GM18873 (cell line): ENCODE data around the gene STIM1.
"Not testable (repeated sequence)": the region's sequence is repeated elsewhere in the genome, so short reads cannot be mapped to it uniquely, and the experiment has no call there.

Experiments
- ATAC-seq: cut with Tn5 transposase; IDR thresholded peaks from one replicate; pipeline ENCODE4 v1.9.1; 2021; ENCODE audit warnings: mild to moderate bottlenecking, moderate library complexity, moderate number of reproducible peaks; ENCODE audit not compliant: unreplicated experiment, low FRiP score

The STIM1 gene

GRCh38 chr11:3854977-3855807, at the start of gene STIM1:
Gene STIM1, plus strand, starts transcription at chr11:3855664. Its CDS starts 607 bp downstream, at chr11:3856271.
- peak; percentile 58 for ATAC-seq

GRCh38 chr11:3807909-3808860, 47.3 kb upstream of the STIM1 start, which contains the start of gene PGAP2:
Gene PGAP2, plus strand, starts transcription at chr11:3808560. Its CDS starts 2,700 bp downstream, at chr11:3811260.
- no peak for ATAC-seq

- ATAC-seq, result peak; percentile 68
These were observed 46.4 kb upstream of the STIM1 start for GRCh38 chr11:3808861-3809623.

GRCh38 chr11:3809624-3809928, 45.9 kb upstream of the STIM1 start:
- ATAC-seq, result no peak

GRCh38 chr11:3810446-3810845, 45.0 kb upstream of the STIM1 start:
- no peak for ATAC-seq

- ATAC-seq, result no peak
These were observed 44.5 kb upstream of the STIM1 start for GRCh38 chr11:3810951-3811350.

- not testable (repeated sequence) for ATAC-seq
These were observed 40.6 kb upstream of the STIM1 start for GRCh38 chr11:3814832-3815231.

- no peak for ATAC-seq
These were observed 39.6 kb upstream of the STIM1 start for GRCh38 chr11:3815845-3816244.

GRCh38 chr11:3816673-3817072, 38.8 kb upstream of the STIM1 start:
- ATAC-seq, result no peak

- ATAC-seq, result no peak
These were observed 38.2 kb upstream of the STIM1 start for GRCh38 chr11:3817181-3817800.

GRCh38 chr11:3820971-3821370, 34.5 kb upstream of the STIM1 start:
- no peak for ATAC-seq

GRCh38 chr11:3822312-3822711, 33.2 kb upstream of the STIM1 start:
- no peak for ATAC-seq

GRCh38 chr11:3823303-3823702, 32.2 kb upstream of the STIM1 start:
- no peak for ATAC-seq

GRCh38 chr11:3823762-3824506, 31.5 kb upstream of the STIM1 start:
- ATAC-seq, result no peak

- peak; percentile 64 for ATAC-seq
These were observed 30.6 kb upstream of the STIM1 start for GRCh38 chr11:3824714-3825472.

- ATAC-seq, result no peak
These were observed 29.9 kb upstream of the STIM1 start for GRCh38 chr11:3825473-3826154.

GRCh38 chr11:3826721-3827120, 28.7 kb upstream of the STIM1 start:
- no peak for ATAC-seq
